GM15510 (cell line): Measurements from ENCODE around the gene CYB5D1.

Experiments
- POLR2A ChIP-seq: IDR thresholded peaks from 3 replicates; pipeline ENCODE4 v1.6.1; 2011; ENCODE audit warnings: borderline replicate concordance; ENCODE audit not compliant: insufficient read length; ENCODE audit errors: extremely low read depth

The CYB5D1 gene

GRCh38 chr17:7855660-7856010 is 2.2 kb upstream of the CYB5D1 start:
- TF ChIP-seq POLR2A = no peak

GRCh38 chr17:7856011-7856810 is 1.6 kb upstream of the CYB5D1 start:
- TF ChIP-seq POLR2A = no peak

DNA sequence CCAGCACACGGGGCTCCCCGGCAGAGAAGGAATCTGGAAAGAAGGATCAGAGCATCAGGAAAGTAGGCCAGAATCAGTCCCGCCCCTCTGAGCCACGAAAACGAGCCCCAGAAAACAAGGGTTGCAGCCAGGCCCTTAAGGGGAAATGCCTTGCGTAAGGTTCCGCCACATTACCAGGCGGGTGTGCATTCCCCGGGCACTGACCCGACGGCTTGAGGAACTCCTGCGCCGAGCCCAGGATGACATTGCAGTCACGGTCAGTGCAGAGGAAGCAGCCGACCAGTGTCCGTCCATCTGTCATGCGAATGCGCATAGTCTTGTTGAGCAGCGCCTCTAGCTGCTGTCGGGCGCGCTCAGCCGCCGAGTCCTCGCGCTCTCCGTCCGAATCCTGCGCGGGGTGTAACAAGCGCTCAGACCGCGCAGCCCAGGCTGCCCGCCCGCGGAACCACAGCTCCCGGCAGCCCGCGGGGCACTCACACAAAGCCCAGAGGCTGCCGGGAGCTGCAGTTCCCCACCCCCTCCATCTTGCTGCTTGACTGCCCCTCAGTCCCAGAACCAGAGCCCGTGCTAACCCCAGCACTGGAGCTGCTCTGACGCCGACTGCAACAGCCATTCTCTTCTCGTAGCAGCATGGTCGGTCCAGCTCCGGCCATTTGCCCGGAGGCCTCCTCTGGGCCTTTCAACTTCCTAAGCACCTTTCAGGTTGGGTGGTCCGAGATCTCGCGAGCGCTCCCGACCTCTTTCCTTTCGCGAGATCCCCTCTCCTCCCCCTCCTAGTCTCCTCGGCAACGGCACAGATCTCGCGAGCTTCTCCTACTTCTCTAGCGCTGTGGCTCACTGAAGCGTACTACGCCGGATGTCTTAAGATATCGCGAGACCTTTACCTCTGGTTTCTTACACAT is 741 bp upstream of the CYB5D1 start, which contains the start of gene NAA38:
Gene NAA38, minus strand, starts transcription at position 749 of the 902 bp plus-strand sequence. Its CDS starts 96 bp downstream, at position 653.
- TF ChIP-seq POLR2A = peak; percentile 68

DNA sequence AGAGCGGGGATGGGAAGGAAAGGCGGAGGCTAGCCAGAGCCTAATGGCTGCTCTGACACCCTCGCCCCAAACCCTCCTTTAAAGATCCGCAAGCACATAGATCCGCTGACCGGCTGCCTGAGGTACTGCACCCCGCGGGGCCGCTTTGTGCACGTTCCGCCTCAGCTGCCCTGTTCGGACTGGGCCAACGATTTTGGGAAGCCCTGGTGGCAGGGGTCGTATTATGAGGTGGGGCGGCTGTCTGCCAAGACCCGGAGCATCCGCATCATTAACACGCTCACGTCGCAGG is 663 bp downstream of the CYB5D1 start:
- no peak for TF ChIP-seq POLR2A

GRCh38 chr17:7859028-7859427 is 1.2 kb downstream of the CYB5D1 start:
- no peak for TF ChIP-seq POLR2A

DNA sequence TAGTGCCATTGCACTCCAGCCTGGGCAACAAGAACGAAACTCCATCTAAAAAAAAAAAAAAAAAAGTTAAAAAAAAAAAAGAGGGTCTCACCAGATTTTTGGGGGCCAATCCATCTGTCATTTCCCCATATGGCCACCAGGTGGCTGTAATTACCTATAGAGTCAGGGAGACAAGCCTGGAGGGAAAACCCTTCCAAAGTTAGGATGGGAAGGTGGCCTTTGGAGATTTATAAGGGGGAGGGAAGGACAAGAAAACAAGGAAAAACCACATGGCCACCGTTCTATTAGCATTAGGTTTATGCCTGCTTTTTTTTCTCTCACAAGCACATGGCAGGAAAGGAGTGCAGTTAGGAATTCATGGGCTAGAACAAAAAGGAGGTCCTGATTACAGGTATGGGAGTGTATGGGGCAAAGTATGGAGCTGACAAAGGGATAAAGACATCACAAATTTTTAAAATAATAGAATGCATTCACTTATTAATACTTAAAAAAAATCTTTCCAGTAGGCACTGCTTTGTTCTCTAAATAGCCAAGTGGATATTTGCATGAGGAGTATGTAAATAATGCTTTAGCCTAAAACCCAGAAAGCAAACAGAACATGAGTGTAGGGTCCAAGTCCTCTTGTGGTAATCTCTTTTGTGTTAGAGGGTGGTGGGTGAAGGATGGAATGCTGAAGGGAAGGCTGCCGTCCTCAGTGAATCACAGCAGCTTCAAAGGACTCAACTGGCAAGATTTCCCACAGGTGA is 5.1 kb downstream of the CYB5D1 start:
- TF ChIP-seq POLR2A = no peak

GRCh38 chr17:7864995-7865650 is 7.3 kb downstream of the CYB5D1 start:
- no peak for TF ChIP-seq POLR2A

DNA sequence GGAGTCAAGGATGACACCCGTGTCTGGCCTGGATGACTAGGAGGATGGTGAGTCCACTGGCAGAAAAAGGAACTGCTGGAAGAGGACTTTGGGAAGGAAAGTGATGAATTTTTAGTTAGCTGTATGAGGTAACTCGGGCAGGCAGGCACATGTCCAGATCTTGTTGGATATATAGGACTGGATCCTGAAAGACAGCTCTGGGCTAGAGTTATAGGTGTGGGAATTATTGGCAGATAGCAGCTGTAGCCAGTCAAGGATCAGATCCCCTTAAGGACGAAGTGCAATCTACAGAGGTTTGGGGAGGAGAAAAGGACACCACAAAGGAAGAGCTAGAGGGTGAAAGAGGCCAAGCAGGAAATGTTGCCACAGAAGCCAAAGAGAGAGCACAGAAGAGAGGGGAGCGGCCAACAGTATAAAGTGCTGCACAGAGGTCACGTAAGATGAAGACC is 10.1 kb downstream of the CYB5D1 start:
- no peak for TF ChIP-seq POLR2A

DNA sequence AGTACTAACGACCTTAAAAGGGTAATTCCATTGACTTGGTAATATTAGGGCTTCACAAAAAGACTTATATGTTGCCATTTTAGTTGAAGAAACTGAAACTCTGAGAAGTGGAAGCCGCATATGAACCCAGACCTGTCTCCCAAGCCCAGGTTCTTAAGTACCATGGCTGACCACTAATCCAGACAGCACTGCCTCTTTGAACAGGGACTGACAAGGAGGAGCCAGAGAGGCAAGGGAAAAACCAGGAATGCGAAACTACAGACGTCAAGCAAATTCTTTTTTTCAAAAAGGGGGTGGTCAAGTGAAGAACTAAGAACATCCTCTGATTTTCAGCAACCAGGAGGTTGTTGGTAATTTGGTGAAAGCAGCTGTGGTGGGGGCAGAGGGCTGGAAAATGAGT is 15.2 kb downstream of the CYB5D1 start:
- no peak for TF ChIP-seq POLR2A

DNA sequence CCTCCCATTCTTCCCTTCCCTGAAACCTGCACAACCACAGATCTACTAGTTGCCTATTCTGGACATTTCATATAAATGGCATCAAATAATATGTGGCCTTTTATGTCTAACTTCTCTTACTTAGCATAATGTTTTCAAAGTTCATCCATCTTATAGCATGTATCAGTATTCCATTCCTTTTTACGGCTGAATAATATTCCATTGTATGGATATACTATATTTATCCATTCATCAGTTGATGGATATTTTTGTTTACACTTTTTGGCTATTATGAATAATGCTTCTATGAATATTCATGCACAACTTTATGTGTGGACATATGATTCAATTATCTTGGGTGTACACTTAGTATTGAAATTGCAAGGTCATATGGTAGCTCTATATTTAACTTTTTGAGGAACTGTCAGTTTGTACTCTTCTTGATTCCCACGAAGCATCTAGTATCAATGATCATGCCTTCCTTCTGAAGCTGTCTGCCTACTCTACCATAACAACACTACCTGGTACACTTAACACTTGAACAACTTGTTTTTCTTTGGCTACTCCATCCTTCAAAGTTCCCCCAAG is 18.1 kb downstream of the CYB5D1 start:
- TF ChIP-seq POLR2A = no peak

DNA sequence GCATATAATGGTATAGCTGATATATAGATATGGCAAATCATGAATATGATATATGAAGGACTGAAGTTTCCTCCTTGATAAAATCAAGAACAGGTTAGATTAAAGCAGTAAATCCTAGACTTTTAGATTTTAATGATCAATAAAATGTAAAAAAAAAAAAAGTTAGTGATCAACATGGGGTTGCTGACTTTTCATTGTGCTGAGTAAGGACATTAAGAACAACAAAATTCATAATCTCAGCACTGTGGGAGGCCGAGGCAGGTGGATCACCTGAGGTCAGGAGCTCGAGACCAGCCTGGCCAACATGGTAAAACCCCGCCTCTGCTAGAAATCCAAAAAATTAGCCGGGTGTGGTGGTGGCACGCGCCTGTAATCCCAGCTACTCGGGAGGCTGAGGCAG is 20.4 kb downstream of the CYB5D1 start:
- no peak for TF ChIP-seq POLR2A

- no peak for TF ChIP-seq POLR2A
These were observed 22.5 kb downstream of the CYB5D1 start for GRCh38 chr17:7880076-7880868.

GRCh38 chr17:7881276-7882054 is 23.7 kb downstream of the CYB5D1 start:
- TF ChIP-seq POLR2A = no peak
